IMR-90 (cell line): ENCODE measurements around the gene ANGEL1. TPM values are rescaled to one million over a fixed set of nuclear protein-coding genes. Genes with fewer than 3 reads are reported as not detected.
A peak's percentile ranks its signal among the peaks of the same experiment; 100 is the strongest.

Experiments
- ATAC-seq: fragments of 200-7000 bp; cut with Tn5 transposase; 2 replicates; pipeline ENCODE4 v1.9.1; 2020; ENCODE audit warnings: low read depth, mild to moderate bottlenecking, moderate library complexity
- BruUV-seq: library from RNA; stranded (reverse); fragments of 400-500 nt; replicated peaks from 2 replicates; lab custom pipeline; 2021; lab: Mats Ljungman, UMichigan
- CTCF ChIA-PET: fragments of 300-600 bp; formaldehyde crosslinking; extraction: SDS; loops from one replicate; lab custom pipeline; 2021; ENCODE audit warnings: antibody characterized with exemption; lab: Yijun Ruan, JAX
- POLR2A ChIA-PET: fragments of 300-600 bp; sonication (Branson Sonifier 250); formaldehyde crosslinking; loops from one replicate; lab custom pipeline; 2022; ENCODE audit warnings: antibody characterized with exemption; ENCODE audit not compliant: unreplicated experiment; lab: Charles Lee
- DNase-seq: peaks from one replicate; pipeline ENCODE4 v3.0.0; 2013
- H2AFZ ChIP-seq: replicated peaks from 2 replicates; pipeline ENCODE3; 2013; ENCODE audit warnings: low read length, mild to moderate bottlenecking; ENCODE audit not compliant: poor library complexity
- H2AK5ac ChIP-seq: 2 replicates; pipeline ENCODE4 v1.6.1; 2013; ENCODE audit warnings: low read depth, low read length, inconsistent platforms
- H2AK9ac ChIP-seq: replicated peaks from 2 replicates; pipeline ENCODE3; 2013; ENCODE audit warnings: mild to moderate bottlenecking, low read depth, low read length, moderate library complexity; ENCODE audit not compliant: poor library complexity
- H2BK120ac ChIP-seq: 2 replicates; pipeline ENCODE4 v1.6.1; 2013; ENCODE audit warnings: low read depth, low read length, inconsistent platforms
- H2BK15ac ChIP-seq: 3 replicates; pipeline ENCODE4 v1.6.1; 2013; ENCODE audit warnings: low read depth, low read length, inconsistent platforms
- H2BK20ac ChIP-seq: 2 replicates; pipeline ENCODE4 v1.6.1; 2013; ENCODE audit warnings: low read depth, mild to moderate bottlenecking, inconsistent platforms, low read length, moderate library complexity
- H2BK5ac ChIP-seq: 2 replicates; pipeline ENCODE4 v1.6.1; 2013; ENCODE audit warnings: mild to moderate bottlenecking, low read depth, low read length, inconsistent platforms; ENCODE audit not compliant: poor library complexity, severe bottlenecking
- H3K14ac ChIP-seq: replicated peaks from 2 replicates; pipeline ENCODE4 v1.6.1; 2013; ENCODE audit warnings: low read depth, low read length, inconsistent platforms
- H3K18ac ChIP-seq: 2 replicates; pipeline ENCODE4 v1.6.1; 2013; ENCODE audit warnings: low read depth, low read length, control low read depth
- H3K23ac ChIP-seq: 2 replicates; pipeline ENCODE4 v1.6.1; 2013; ENCODE audit warnings: low read depth, low read length, inconsistent platforms
- H3K27ac ChIP-seq: 2 replicates; pipeline ENCODE4 v1.5.1; 2013; ENCODE audit warnings: mild to moderate bottlenecking, control low read depth, low read length; ENCODE audit not compliant: insufficient read depth
- H3K27me3 ChIP-seq: 2 replicates; pipeline ENCODE4 v1.6.1; 2013; ENCODE audit warnings: low read length; ENCODE audit not compliant: control insufficient read depth, insufficient read depth
- H3K36me3 ChIP-seq: 2 replicates; pipeline ENCODE4 v1.6.1; 2013; ENCODE audit warnings: low read length, mixed read lengths; ENCODE audit not compliant: control insufficient read depth, insufficient read depth
- H3K4ac ChIP-seq: 2 replicates; pipeline ENCODE4 v1.6.1; 2013; ENCODE audit warnings: low read depth, low read length, inconsistent platforms
- H3K4me1 ChIP-seq: 2 replicates; pipeline ENCODE4 v1.6.1; 2013; ENCODE audit warnings: low read length, mixed read lengths; ENCODE audit not compliant: control insufficient read depth, insufficient read depth
- H3K4me2 ChIP-seq: 2 replicates; pipeline ENCODE4 v1.6.1; 2013; ENCODE audit warnings: low read depth, mild to moderate bottlenecking, control low read depth, low read length, moderate library complexity
- H3K4me3 ChIP-seq: 2 replicates; pipeline ENCODE4 v1.5.1; 2013; ENCODE audit warnings: low read depth, mild to moderate bottlenecking, control low read depth, low read length, moderate library complexity; ENCODE audit not compliant: insufficient read depth
- H3K56ac ChIP-seq: 2 replicates; pipeline ENCODE4 v1.6.1; 2013; ENCODE audit warnings: low read length, inconsistent platforms; ENCODE audit not compliant: insufficient read depth; ENCODE audit errors: extremely low read depth
- H3K79me1 ChIP-seq, 2 experiments: 2 replicates each; pipeline ENCODE4 v1.6.1; 2013; ENCODE audit warnings: low read length in 2 of 2, inconsistent platforms in 1 of 2, low read depth in 1 of 2
- H3K9ac ChIP-seq: 2 replicates; pipeline ENCODE4 v1.6.1; 2013; ENCODE audit warnings: low read depth, low read length, control low read depth
- H3K9me1 ChIP-seq: 2 replicates; pipeline ENCODE4 v1.6.1; 2013; ENCODE audit warnings: low read length, inconsistent platforms; ENCODE audit not compliant: insufficient read depth
- H3K9me3 ChIP-seq: 2 replicates; pipeline ENCODE4 v1.6.1; 2013; ENCODE audit warnings: low read length; ENCODE audit not compliant: control insufficient read depth, insufficient read depth
- H4K20me1 ChIP-seq: 2 replicates; pipeline ENCODE4 v1.6.1; 2013; ENCODE audit warnings: low read length, inconsistent platforms; ENCODE audit not compliant: insufficient read depth
- H4K5ac ChIP-seq: 2 replicates; pipeline ENCODE4 v1.6.1; 2013; ENCODE audit warnings: mild to moderate bottlenecking, low read depth, low read length, control low read depth
- H4K8ac ChIP-seq, 2 experiments: 2 replicates each; pipeline ENCODE4 v1.6.1; 2013; ENCODE audit warnings: low read depth in 2 of 2, low read length in 2 of 2, control low read depth in 1 of 2, inconsistent platforms in 1 of 2
- H4K91ac ChIP-seq: 2 replicates; pipeline ENCODE4 v1.6.1; 2013; ENCODE audit warnings: low read depth, low read length, inconsistent platforms; ENCODE audit not compliant: insufficient read depth
- BHLHE40 ChIP-seq: fragments of 150-350 bp; IDR thresholded peaks from 2 replicates; pipeline ENCODE4 v1.6.1; 2016; ENCODE audit warnings: mild to moderate bottlenecking, low read depth, low read length
- CEBPB ChIP-seq: IDR thresholded peaks from 2 replicates; pipeline ENCODE4 v1.6.1; 2012; ENCODE audit warnings: low read depth, low read length, improper control_type of control experiment
- CHD1 ChIP-seq: IDR thresholded peaks from 2 replicates; pipeline ENCODE4 v1.6.1; 2012; ENCODE audit warnings: low read depth, low read length, improper control_type of control experiment
- NFE2L2 ChIP-seq: fragments of 150-350 bp; IDR thresholded peaks from 2 replicates; pipeline ENCODE4 v1.6.1; 2016; ENCODE audit warnings: low read depth, mild to moderate bottlenecking, low read length
- RAD21 ChIP-seq: IDR thresholded peaks from 2 replicates; pipeline ENCODE4 v1.6.1; 2012; ENCODE audit warnings: low read length, improper control_type of control experiment
- SMC3 ChIP-seq: fragments of 150-350 bp; IDR thresholded peaks from 2 replicates; pipeline ENCODE4 v1.6.1; 2016; ENCODE audit warnings: low read depth, mild to moderate bottlenecking, antibody characterized with exemption, low read length, moderate library complexity
- WGBS, 2 experiments: methylation state at CpG; one replicate each; pipeline versions ENCODE4 v1.1.5 to v1.1.7; 2013; ENCODE audit warnings: missing lambda C conversion rate in 2 of 2; ENCODE audit not compliant: insufficient read length in 1 of 2; ENCODE audit errors: extremely low coverage in 2 of 2; 5-methylcytosine and 5-hydroxymethylcytosine counted together
- dilution Hi-C: fragments of 300-500 bp; cut with HindIII; formaldehyde crosslinking; loops from one replicate; pipeline ENCODE4 v1.14.3; 2018; ENCODE audit warnings: low sequenced_read_pairs; ENCODE audit not compliant: unreplicated experiment
- in situ Hi-C: fragments of 300-500 bp; cut with MboI; formaldehyde crosslinking; loops from 3 replicates; pipeline ENCODE4 v1.14.3; 2019; ENCODE audit warnings: low sequenced_read_pairs, inconsistent platforms, mixed read lengths
- intact Hi-C: fragments of 100-400 bp; cut with micrococcal nuclease; formaldehyde crosslinking; loops from 2 replicates; pipeline ENCODE4 v1.10.0; 2022
- polyA plus RNA-seq, 3 experiments: library from polyadenylated mRNA; depleted of rRNA; stranded (reverse); fragments of >200 nt; gene quantifications; 2 replicates each; pipeline ENCODE4 v1.2.3, GENCODE V29; 2012; ENCODE audit warnings: low replicate concordance in 1 of 3
- total RNA-seq: library from RNA; depleted of rRNA; stranded (reverse); fragments of >200 nt; gene quantifications from 2 replicates; pipeline ENCODE4 v1.2.3, GENCODE V29; 2012

ANGEL1 gene
- total and polyA plus RNA-seq, 2 of the 4 experiments (the other 2 are of a cell fraction) = 4.1 to 10.0 TPM

DNA sequence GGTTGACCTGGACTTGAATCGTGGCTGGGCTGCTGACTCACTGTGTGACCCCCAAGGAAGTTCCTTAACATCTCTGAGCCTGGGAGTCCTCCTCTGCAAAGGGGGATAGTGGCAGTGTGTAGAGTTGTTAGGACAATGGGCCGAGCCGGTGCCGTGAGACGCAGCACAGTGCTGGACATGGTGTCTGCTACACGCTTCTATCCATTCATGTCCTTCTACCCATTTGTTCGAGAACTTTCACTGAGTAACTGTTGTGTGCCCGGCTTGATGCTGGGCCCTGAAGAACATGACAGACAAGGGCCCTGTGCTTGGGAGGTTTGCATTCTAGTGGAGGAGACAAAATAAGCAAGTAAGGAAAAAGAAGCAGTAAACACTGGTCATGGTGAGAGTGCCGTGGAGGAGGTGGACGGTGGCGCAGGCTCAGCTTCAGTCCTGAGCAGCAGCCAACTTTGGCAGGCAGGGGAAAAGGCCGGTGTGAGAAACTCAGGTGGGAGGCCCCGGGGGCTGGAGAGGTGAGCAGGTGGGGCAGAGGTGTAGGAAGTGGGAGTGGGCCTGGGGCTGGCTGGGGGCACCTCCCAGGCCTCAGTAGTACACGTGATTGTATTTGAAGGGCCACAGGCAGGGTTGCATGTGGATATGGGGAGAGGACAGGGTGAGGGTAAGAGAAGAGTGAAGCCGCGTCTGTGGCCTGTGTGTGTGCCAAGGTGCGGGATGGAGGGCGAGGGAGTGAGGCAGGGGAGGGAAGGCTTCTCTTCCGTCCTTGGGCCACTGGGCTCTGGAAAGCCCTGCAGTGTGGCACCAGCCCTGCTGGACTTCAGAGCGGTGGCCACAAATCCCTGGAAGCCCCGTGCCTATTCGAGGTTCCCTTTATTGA, 37.6 kb downstream of the ANGEL1 start:
- BruUV-seq = no TSS peak
- no peak overlapping the region for H3K14ac ChIP-seq
- in situ Hi-C loops = no loop called here
- 92% methylated on average over 15 of the region's 22 CpGs; no CpG with 5 or more reads in 1 of the 2 experiments for WGBS, 2 experiments
- TF ChIP-seq SMC3 = no peak
- no peak for TF ChIP-seq RAD21
- no peak for TF ChIP-seq CHD1
- no peak for TF ChIP-seq BHLHE40
- TF ChIP-seq CEBPB = no peak
- no peak for TF ChIP-seq NFE2L2
- H4K20me1 ChIP-seq = no peaks in the 10 kb centered on the region
- ATAC-seq = no peak
- no peak overlapping the region for H3K9ac ChIP-seq
- H2BK5ac ChIP-seq = no peak overlapping the region
- H3K9me3 ChIP-seq = no peaks in the 10 kb centered on the region
- no peak overlapping the region for H4K5ac ChIP-seq
- no peak overlapping the region for H4K8ac ChIP-seq
- H4K91ac ChIP-seq = no peak overlapping the region
- H3K27ac ChIP-seq = no peak overlapping the region
- H3K9me1 ChIP-seq = peaks cover 8% of the 10 kb centered on the region; the same call in 1 of the 2 replicates
- H2AFZ ChIP-seq = no peak overlapping the region
- no peak overlapping the region for H2BK15ac ChIP-seq
- H3K4ac ChIP-seq = no peak overlapping the region
- H3K27me3 ChIP-seq = no peaks in the 10 kb centered on the region
- H2AK9ac ChIP-seq = no peak overlapping the region
- no peak overlapping the region for H3K4me3 ChIP-seq
- no peak overlapping the region for H3K4me2 ChIP-seq
- no peak overlapping the region for H3K18ac ChIP-seq
- peaks cover 14% of the 10 kb centered on the region for H3K4me1 ChIP-seq
- no peak overlapping the region for H2BK120ac ChIP-seq
- H3K23ac ChIP-seq = no peak overlapping the region
- no peak for DNase-seq
- dilution Hi-C loops = no loop called here
- intact Hi-C loops = no loop called here
- H3K56ac ChIP-seq = no peak overlapping the region
- no peaks in the 10 kb centered on the region for H3K79me1 ChIP-seq
- peaks cover 4% of the 10 kb centered on the region; the same call in 1 of the 2 replicates for H3K36me3 ChIP-seq
- ChIA-PET CTCF (no interaction called here), POLR2A (no interaction called here)
- peak overlapping the region; percentile 33; the same call in 1 of the 2 replicates for H2AK5ac ChIP-seq
- no peak overlapping the region for H2BK20ac ChIP-seq
